ENCODE measurements around the gene TBX2.

DNA sequence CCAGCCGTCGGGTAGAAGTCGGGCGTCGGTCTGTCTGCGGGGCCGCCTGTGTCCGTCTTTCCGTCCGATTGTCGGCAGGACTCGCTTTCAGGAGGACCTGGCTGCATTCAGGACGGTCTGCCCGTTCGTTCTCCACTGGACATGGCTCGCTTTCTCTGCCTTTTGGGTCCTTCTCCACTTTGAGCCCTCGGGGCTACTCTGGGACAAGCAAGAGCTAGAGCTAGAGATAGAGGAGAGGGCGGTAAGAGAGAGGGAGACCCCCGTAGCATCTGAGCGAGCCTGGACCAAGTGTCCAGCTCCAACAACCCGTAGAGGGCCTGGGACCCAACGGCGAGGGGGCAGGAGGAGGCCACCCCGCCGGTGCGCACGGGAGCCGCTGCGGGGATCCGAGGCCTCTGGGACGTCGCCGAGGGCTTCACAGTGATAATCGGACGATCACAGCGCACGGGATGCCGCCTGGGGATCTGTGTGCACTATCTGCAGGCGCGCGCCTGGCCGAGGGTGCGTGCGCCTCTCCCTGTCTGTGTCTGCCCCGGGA is 57.1 kb downstream of the TBX2 start:
- TF ChIP-seq, protein P1, sequence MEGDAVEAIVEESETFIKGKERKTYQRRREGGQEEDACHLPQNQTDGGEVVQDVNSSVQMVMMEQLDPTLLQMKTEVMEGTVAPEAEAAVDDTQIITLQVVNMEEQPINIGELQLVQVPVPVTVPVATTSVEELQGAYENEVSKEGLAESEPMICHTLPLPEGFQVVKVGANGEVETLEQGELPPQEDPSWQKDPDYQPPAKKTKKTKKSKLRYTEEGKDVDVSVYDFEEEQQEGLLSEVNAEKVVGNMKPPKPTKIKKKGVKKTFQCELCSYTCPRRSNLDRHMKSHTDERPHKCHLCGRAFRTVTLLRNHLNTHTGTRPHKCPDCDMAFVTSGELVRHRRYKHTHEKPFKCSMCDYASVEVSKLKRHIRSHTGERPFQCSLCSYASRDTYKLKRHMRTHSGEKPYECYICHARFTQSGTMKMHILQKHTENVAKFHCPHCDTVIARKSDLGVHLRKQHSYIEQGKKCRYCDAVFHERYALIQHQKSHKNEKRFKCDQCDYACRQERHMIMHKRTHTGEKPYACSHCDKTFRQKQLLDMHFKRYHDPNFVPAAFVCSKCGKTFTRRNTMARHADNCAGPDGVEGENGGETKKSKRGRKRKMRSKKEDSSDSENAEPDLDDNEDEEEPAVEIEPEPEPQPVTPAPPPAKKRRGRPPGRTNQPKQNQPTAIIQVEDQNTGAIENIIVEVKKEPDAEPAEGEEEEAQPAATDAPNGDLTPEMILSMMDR (IDR thresholded peaks at IDR 0.05), result no peak
- no peak for TF ChIP-seq POLR2A (IDR thresholded peaks at IDR 0.05)

Data from adrenal gland (tissue), 5 donors.